ENCODE results near the gene TEX35.

TEX35 gene

DNA sequence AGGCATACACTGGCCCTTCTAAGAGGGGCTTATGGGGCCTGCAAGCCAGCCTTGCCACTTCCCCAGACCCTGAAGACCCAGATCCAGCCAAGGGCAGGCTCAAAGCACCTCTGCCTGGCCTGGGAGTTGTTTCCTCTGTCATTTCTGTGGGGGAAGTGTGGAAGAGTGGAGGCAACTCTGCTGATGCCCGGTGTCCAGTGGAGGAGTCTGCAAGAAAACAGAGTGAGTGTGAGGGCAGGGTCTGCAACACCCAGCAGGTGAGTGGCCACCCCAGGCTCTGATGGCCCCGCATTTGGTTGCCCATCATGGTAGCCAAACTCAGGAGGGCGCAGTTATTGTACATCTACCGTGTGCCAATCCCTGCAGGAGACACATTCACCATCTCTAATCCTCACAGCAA is 24.5 kb upstream of the TEX35 start:
- H3K4me1 ChIP-seq (ENCODE audit: insufficient read depth, insufficient read length) = no peaks in the 10 kb centered on the region
- H3K36me3 ChIP-seq (ENCODE audit: insufficient read depth, insufficient read length, low read length) = no peaks in the 10 kb centered on the region
- no peak for TF ChIP-seq YY1 (IDR thresholded peaks at IDR 0.05; ENCODE audit: insufficient read depth, insufficient read length)
- no peak for TF ChIP-seq ZNF274 (IDR thresholded peaks at IDR 0.05; ENCODE audit: low read depth, low read length)
- no peak for TF ChIP-seq SUZ12 (IDR thresholded peaks at IDR 0.05; ENCODE audit: extremely low read depth, insufficient read depth, insufficient read length)
- H3K27me3 ChIP-seq (ENCODE audit: insufficient read depth, insufficient read length) = no peaks in the 10 kb centered on the region
- H3K9ac ChIP-seq (ENCODE audit: insufficient read length, low read depth) = no peak overlapping the region
- no peak overlapping the region for H3K4me3 ChIP-seq (ENCODE audit: insufficient read length, low read depth)
- H3K9me3 ChIP-seq (ENCODE audit: insufficient read depth, low read length) = no peaks in the 10 kb centered on the region
- DNase-seq (ENCODE audit: low read depth, low spot score) = no peak

DNA sequence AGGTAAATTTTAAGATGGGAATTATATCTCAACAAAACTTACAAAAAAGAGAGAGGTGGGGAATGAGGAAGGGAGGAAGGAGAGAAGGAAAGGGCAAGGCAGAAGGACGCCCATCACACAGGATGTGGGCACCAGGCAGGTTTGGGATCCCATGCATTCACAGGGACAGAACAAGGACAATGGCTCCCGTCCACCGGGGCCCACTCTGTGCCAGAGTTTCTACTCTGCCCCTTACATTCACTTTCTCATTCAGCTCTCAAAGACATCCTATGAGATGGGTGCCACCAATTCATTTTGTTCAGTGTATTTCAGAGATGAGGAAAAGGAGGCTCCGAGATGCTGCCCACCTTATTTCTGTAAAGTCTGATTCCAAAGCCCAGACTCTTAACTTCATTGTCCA is 23.5 kb upstream of the TEX35 start:
- TF ChIP-seq SUZ12 (IDR thresholded peaks at IDR 0.05; ENCODE audit: extremely low read depth, insufficient read depth, insufficient read length) = no peak
- TF ChIP-seq YY1 (IDR thresholded peaks at IDR 0.05; ENCODE audit: insufficient read depth, insufficient read length) = no peak
- no peak for TF ChIP-seq ZNF274 (IDR thresholded peaks at IDR 0.05; ENCODE audit: low read depth, low read length)
- DNase-seq (ENCODE audit: low read depth, low spot score) = no peak
- Histone ChIP-seq H3K27me3 (ENCODE audit: insufficient read depth, insufficient read length) (no peaks in the 10 kb centered on the region), H3K9me3 (ENCODE audit: insufficient read depth, low read length) (no peaks in the 10 kb centered on the region), H3K36me3 (ENCODE audit: insufficient read depth, insufficient read length, low read length) (no peaks in the 10 kb centered on the region), H3K4me1 (ENCODE audit: insufficient read depth, insufficient read length) (no peaks in the 10 kb centered on the region), H3K9ac (ENCODE audit: insufficient read length, low read depth) (no peak overlapping the region), H3K4me3 (ENCODE audit: insufficient read length, low read depth) (no peak overlapping the region)

DNA sequence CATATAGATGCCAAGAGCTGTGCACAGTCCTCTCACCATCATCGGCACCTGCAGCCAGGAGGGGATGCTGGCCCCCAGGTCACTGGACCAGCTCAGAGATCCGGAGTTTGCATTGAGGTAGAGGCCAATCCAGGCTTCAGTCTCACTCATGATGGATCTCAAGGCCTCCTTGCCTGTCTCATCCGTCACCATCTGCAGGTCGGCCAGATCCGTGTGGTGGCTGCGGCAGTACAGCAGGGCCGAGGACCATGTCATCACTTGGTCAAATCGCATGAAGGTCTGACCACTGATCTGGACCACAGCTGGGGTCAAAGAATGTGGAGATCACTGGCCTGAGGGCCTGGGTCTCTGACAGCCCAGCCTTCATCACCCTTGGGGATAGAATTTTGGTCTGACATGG is 22.8 kb upstream of the TEX35 start:
- no peaks in the 10 kb centered on the region for H3K36me3 ChIP-seq (ENCODE audit: insufficient read depth, insufficient read length, low read length)
- peaks cover 4% of the 10 kb centered on the region for H3K4me1 ChIP-seq (ENCODE audit: insufficient read depth, insufficient read length)
- no peaks in the 10 kb centered on the region for H3K9me3 ChIP-seq (ENCODE audit: insufficient read depth, low read length)
- TF ChIP-seq YY1 (IDR thresholded peaks at IDR 0.05; ENCODE audit: insufficient read depth, insufficient read length) (no peak), ZNF274 (IDR thresholded peaks at IDR 0.05; ENCODE audit: low read depth, low read length) (no peak), SUZ12 (IDR thresholded peaks at IDR 0.05; ENCODE audit: extremely low read depth, insufficient read depth, insufficient read length) (no peak)
- H3K27me3 ChIP-seq (ENCODE audit: insufficient read depth, insufficient read length) = no peaks in the 10 kb centered on the region
- H3K9ac ChIP-seq (ENCODE audit: insufficient read length, low read depth) = no peak overlapping the region
- DNase-seq (ENCODE audit: low read depth, low spot score) = no peak
- H3K4me3 ChIP-seq (ENCODE audit: insufficient read length, low read depth) = no peak overlapping the region

DNA sequence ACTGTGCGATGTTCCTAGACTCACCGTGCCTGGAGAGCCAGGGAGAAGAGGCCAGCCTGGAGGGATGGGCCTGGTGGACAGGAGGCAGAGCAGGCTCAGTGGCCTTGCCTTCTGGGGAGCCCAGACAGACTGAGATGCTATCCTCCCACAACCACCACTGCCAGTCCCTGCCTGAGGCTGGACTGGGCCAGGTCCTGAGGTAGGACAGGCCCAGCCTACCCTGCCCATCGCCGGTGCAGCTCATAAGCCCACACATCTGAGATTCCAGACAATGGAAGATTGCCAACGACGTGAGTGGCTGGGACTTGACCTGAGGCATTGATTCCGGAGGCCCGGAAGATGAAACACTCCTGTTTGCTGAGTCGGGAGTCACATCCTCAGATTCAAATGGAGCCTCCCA is 21.9 kb upstream of the TEX35 start:
- no peaks in the 10 kb centered on the region for H3K36me3 ChIP-seq (ENCODE audit: insufficient read depth, insufficient read length, low read length)
- H3K4me3 ChIP-seq (ENCODE audit: insufficient read length, low read depth) = no peak overlapping the region
- no peaks in the 10 kb centered on the region for H3K9me3 ChIP-seq (ENCODE audit: insufficient read depth, low read length)
- DNase-seq (ENCODE audit: low read depth, low spot score) = no peak
- no peak overlapping the region for H3K9ac ChIP-seq (ENCODE audit: insufficient read length, low read depth)
- peaks cover 4% of the 10 kb centered on the region for H3K4me1 ChIP-seq (ENCODE audit: insufficient read depth, insufficient read length)
- H3K27me3 ChIP-seq (ENCODE audit: insufficient read depth, insufficient read length) = no peaks in the 10 kb centered on the region
- TF ChIP-seq YY1 (IDR thresholded peaks at IDR 0.05; ENCODE audit: insufficient read depth, insufficient read length) = no peak
- TF ChIP-seq ZNF274 (IDR thresholded peaks at IDR 0.05; ENCODE audit: low read depth, low read length) = no peak
- TF ChIP-seq SUZ12 (IDR thresholded peaks at IDR 0.05; ENCODE audit: extremely low read depth, insufficient read depth, insufficient read length) = no peak

DNA sequence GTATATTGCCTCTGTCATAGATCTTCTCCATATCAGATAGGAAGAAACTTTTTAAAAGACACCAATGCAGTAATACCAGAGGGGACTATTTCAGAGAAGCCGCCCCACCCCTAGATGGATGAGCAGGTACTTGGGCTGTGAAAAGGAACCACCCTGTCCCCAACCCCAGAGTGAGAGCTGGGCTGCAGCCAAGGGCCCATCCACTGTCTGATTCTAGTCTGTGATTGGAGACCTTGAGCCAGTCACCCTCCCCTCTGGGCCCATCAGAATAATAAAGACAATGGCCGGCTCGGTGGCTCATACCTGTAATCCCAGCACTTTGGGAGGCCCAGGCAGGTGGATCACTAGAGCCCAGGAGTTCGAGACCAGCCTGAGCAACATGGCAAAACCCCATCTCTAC is 21.2 kb upstream of the TEX35 start:
- no peak for TF ChIP-seq YY1 (IDR thresholded peaks at IDR 0.05; ENCODE audit: insufficient read depth, insufficient read length)
- no peak for TF ChIP-seq SUZ12 (IDR thresholded peaks at IDR 0.05; ENCODE audit: extremely low read depth, insufficient read depth, insufficient read length)
- no peak for TF ChIP-seq ZNF274 (IDR thresholded peaks at IDR 0.05; ENCODE audit: low read depth, low read length)
- H3K4me3 ChIP-seq (ENCODE audit: insufficient read length, low read depth) = no peak overlapping the region
- no peak for DNase-seq (ENCODE audit: low read depth, low spot score)
- peaks cover 4% of the 10 kb centered on the region for H3K4me1 ChIP-seq (ENCODE audit: insufficient read depth, insufficient read length)
- H3K9me3 ChIP-seq (ENCODE audit: insufficient read depth, low read length) = no peaks in the 10 kb centered on the region
- H3K36me3 ChIP-seq (ENCODE audit: insufficient read depth, insufficient read length, low read length) = no peaks in the 10 kb centered on the region
- no peaks in the 10 kb centered on the region for H3K27me3 ChIP-seq (ENCODE audit: insufficient read depth, insufficient read length)
- H3K9ac ChIP-seq (ENCODE audit: insufficient read length, low read depth) = no peak overlapping the region

DNA sequence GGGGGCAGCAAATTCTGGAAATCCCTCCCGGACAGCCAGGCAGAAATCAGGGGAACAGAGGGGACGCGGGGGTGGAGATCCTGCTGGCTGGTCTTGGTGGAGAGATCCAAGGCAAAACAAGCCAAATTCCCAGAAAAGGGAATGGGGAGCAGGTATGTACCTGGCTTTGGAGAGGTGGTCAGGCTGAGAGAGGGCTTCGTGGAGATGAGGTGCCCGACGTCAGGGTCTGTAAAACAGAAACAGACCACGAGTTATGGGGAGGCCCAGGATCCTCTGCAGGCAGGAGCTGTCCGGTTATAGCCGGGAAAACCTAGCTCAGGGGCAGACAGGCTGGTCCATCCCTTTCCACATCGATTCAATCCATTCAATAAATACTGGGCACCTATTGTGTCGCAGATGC is 20.6 kb upstream of the TEX35 start:
- Histone ChIP-seq H3K27me3 (ENCODE audit: insufficient read depth, insufficient read length) (no peaks in the 10 kb centered on the region), H3K4me3 (ENCODE audit: insufficient read length, low read depth) (no peak overlapping the region), H3K36me3 (ENCODE audit: insufficient read depth, insufficient read length, low read length) (no peaks in the 10 kb centered on the region), H3K9ac (ENCODE audit: insufficient read length, low read depth) (no peak overlapping the region), H3K9me3 (ENCODE audit: insufficient read depth, low read length) (no peaks in the 10 kb centered on the region), H3K4me1 (ENCODE audit: insufficient read depth, insufficient read length) (peaks cover 4% of the 10 kb centered on the region)
- TF ChIP-seq ZNF274 (IDR thresholded peaks at IDR 0.05; ENCODE audit: low read depth, low read length) = no peak
- no peak for TF ChIP-seq SUZ12 (IDR thresholded peaks at IDR 0.05; ENCODE audit: extremely low read depth, insufficient read depth, insufficient read length)
- no peak for TF ChIP-seq YY1 (IDR thresholded peaks at IDR 0.05; ENCODE audit: insufficient read depth, insufficient read length)
- DNase-seq (ENCODE audit: low read depth, low spot score) = no peak

DNA sequence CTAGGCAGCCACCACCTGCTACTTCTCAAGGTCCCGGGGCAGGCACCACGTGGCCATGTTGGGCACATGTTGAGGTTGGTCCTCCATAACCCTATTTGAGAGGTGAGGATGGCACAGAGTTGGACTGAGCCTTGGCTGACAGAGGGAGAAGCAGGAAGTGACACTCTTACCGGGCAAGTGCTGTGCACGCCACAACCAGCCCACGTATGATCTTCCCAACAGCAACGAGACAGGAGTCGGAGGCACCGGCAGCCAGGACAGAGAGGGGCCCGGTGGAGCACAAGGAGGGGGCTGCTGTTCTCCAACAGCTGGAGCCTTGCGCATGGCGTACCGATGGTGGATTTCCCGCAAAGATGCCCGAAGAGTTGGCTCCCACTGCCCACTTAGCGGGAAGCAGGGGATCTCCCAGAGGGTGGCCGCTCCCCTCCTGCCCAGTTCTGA is 19.6 kb upstream of the TEX35 start:
- no peak for TF ChIP-seq ZNF274 (IDR thresholded peaks at IDR 0.05; ENCODE audit: low read depth, low read length)
- TF ChIP-seq YY1 (IDR thresholded peaks at IDR 0.05; ENCODE audit: insufficient read depth, insufficient read length) = no peak
- no peak for TF ChIP-seq SUZ12 (IDR thresholded peaks at IDR 0.05; ENCODE audit: extremely low read depth, insufficient read depth, insufficient read length)
- H3K27me3 ChIP-seq (ENCODE audit: insufficient read depth, insufficient read length) = no peaks in the 10 kb centered on the region
- H3K36me3 ChIP-seq (ENCODE audit: insufficient read depth, insufficient read length, low read length) = no peaks in the 10 kb centered on the region
- H3K4me3 ChIP-seq (ENCODE audit: insufficient read length, low read depth) = no peak overlapping the region
- H3K9me3 ChIP-seq (ENCODE audit: insufficient read depth, low read length) = no peaks in the 10 kb centered on the region
- H3K9ac ChIP-seq (ENCODE audit: insufficient read length, low read depth) = no peak overlapping the region
- no peak for DNase-seq (ENCODE audit: low read depth, low spot score)
- H3K4me1 ChIP-seq (ENCODE audit: insufficient read depth, insufficient read length) = peaks cover 8% of the 10 kb centered on the region

DNA sequence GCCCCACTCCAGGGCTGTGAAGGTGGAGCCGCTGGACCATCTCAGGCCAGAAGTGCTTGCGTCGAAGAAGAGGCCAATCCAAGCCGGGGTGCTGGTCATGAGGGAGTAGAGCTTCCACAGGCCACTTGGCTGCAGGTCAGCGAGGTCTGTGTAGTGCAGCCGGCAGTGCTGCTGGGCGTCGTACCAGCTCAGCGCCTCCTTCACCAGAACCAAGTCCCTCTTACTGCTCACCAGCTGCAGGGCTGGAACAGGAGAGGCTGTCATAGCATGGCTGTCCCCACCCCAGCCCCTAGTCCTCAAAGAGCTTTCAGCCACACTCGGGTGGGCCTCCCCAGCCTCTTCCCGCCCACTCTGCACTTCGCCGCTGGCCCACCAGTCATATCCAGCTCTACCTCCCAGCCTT is 18.3 kb upstream of the TEX35 start:
- peaks cover 9% of the 10 kb centered on the region for H3K4me1 ChIP-seq (ENCODE audit: insufficient read depth, insufficient read length)
- TF ChIP-seq SUZ12 (IDR thresholded peaks at IDR 0.05; ENCODE audit: extremely low read depth, insufficient read depth, insufficient read length) (no peak), ZNF274 (IDR thresholded peaks at IDR 0.05; ENCODE audit: low read depth, low read length) (no peak), YY1 (IDR thresholded peaks at IDR 0.05; ENCODE audit: insufficient read depth, insufficient read length) (no peak)
- DNase-seq (ENCODE audit: low read depth, low spot score) = no peak
- no peaks in the 10 kb centered on the region for H3K9me3 ChIP-seq (ENCODE audit: insufficient read depth, low read length)
- no peaks in the 10 kb centered on the region for H3K27me3 ChIP-seq (ENCODE audit: insufficient read depth, insufficient read length)
- H3K36me3 ChIP-seq (ENCODE audit: insufficient read depth, insufficient read length, low read length) = no peaks in the 10 kb centered on the region
- H3K9ac ChIP-seq (ENCODE audit: insufficient read length, low read depth) = no peak overlapping the region
- H3K4me3 ChIP-seq (ENCODE audit: insufficient read length, low read depth) = no peak overlapping the region

Data from NT2/D1 (cell line).